HG03575 (cell line): ENCODE data around the gene DHDDS.
"Not testable (repeated sequence)": the region's sequence is repeated elsewhere in the genome, so short reads cannot be mapped to it uniquely, and the experiment has no call there.

Experiments
- ATAC-seq: cut with Tn5 transposase; IDR thresholded peaks from one replicate; pipeline ENCODE4 v1.9.1; 2021; ENCODE audit not compliant: unreplicated experiment, insufficient number of reproducible peaks, low FRiP score; ENCODE audit errors: extremely low read depth

The DHDDS gene

GRCh38 chr1:26472320-26472900 lies 40.3 kb downstream of the DHDDS start, which contains the start of gene HMGN2:
HMGN2 (plus strand) TSS chr1:26472440; CDS start chr1:26472613, 173 bp downstream.
- ATAC-seq: no peak

- ATAC-seq: no peak
Measured at GRCh38 chr1:26472901-26473845, 41.1 kb downstream of the DHDDS start.

- ATAC-seq: no peak
Measured at GRCh38 chr1:26474818-26475217, 42.7 kb downstream of the DHDDS start.

- no peak for ATAC-seq
Measured at GRCh38 chr1:26475989-26476388, 43.9 kb downstream of the DHDDS start.

- no peak for ATAC-seq
Measured at GRCh38 chr1:26476958-26477357, 44.8 kb downstream of the DHDDS start.

- ATAC-seq: no peak
Measured at GRCh38 chr1:26477446-26478152, 45.5 kb downstream of the DHDDS start.

GRCh38 chr1:26478159-26478558 lies 46.0 kb downstream of the DHDDS start:
- no peak for ATAC-seq

GRCh38 chr1:26478988-26479387 lies 46.9 kb downstream of the DHDDS start:
- no peak for ATAC-seq

GRCh38 chr1:26482921-26483320 lies 50.8 kb downstream of the DHDDS start:
- ATAC-seq: no peak

- no peak for ATAC-seq
Measured at GRCh38 chr1:26483980-26484379, 51.9 kb downstream of the DHDDS start.

GRCh38 chr1:26490155-26490554 lies 58.0 kb downstream of the DHDDS start:
- ATAC-seq: no peak

GRCh38 chr1:26493267-26493666 lies 61.1 kb downstream of the DHDDS start:
- ATAC-seq: no peak

- no peak for ATAC-seq
Measured at GRCh38 chr1:26493938-26494337, 61.8 kb downstream of the DHDDS start.

- ATAC-seq: no peak
Measured at GRCh38 chr1:26496861-26497260, 64.7 kb downstream of the DHDDS start.

GRCh38 chr1:26498894-26499293 lies 66.8 kb downstream of the DHDDS start:
- no peak for ATAC-seq

GRCh38 chr1:26500488-26501175 lies 68.5 kb downstream of the DHDDS start:
- no peak for ATAC-seq

- ATAC-seq: not testable (repeated sequence)
Measured at GRCh38 chr1:26510711-26511110, 78.6 kb downstream of the DHDDS start.

- not testable (repeated sequence) for ATAC-seq
Measured at GRCh38 chr1:26515836-26516235, 83.7 kb downstream of the DHDDS start.
